GM12872 (cell line): ENCODE results near the gene ELK3.

Source experiments
- CTCF ChIP-seq: IDR thresholded peaks from 3 replicates; pipeline ENCODE4 v1.5.1; 2011; ENCODE audit warnings: low read depth, mild to moderate bottlenecking, low read length, moderate library complexity; ENCODE audit not compliant: insufficient read depth

ELK3 gene

GRCh38 chr12:96171905-96172304 is 22.3 kb upstream of the ELK3 start:
- TF ChIP-seq CTCF, result no peak

- TF ChIP-seq CTCF, result no peak
Measured at GRCh38 chr12:96172981-96173380, 21.2 kb upstream of the ELK3 start.

GRCh38 chr12:96176575-96176974 is 17.6 kb upstream of the ELK3 start:
- no peak for TF ChIP-seq CTCF

- no peak for TF ChIP-seq CTCF
Measured at GRCh38 chr12:96177013-96177412, 17.2 kb upstream of the ELK3 start.

- TF ChIP-seq CTCF, result no peak
Measured at GRCh38 chr12:96183734-96184370, 10.3 kb upstream of the ELK3 start.

GRCh38 chr12:96185914-96186313 is 8.3 kb upstream of the ELK3 start:
- no peak for TF ChIP-seq CTCF

GRCh38 chr12:96186607-96187301 is 7.4 kb upstream of the ELK3 start:
- no peak for TF ChIP-seq CTCF
